GM12878 (cell line): Measurements from ENCODE around the gene POF1B. TPM values are rescaled to one million over a fixed set of nuclear protein-coding genes. Genes with fewer than 3 reads are reported as not detected.

Source experiments
- ATAC-seq: fragments of 200-7000 bp; cut with Tn5 transposase; 3 replicates; pipeline ENCODE4 v1.9.1; 2020; ENCODE audit warnings: mild to moderate bottlenecking, moderate library complexity
- BruUV-seq: library from RNA; stranded (reverse); fragments of 400-500 nt; replicated peaks from 2 replicates; lab custom pipeline; 2021; lab: Mats Ljungman, UMichigan
- CTCF ChIA-PET: fragments of 300-600 bp; sonication (Branson Sonifier 250); formaldehyde crosslinking; extraction: SDS; loops from one replicate; lab custom pipeline; 2021; ENCODE audit warnings: inconsistent platforms; lab: Yijun Ruan, JAX
- POLR2A ChIA-PET: fragments of 350-600 bp; formaldehyde crosslinking; extraction: SDS; loops from one replicate; lab custom pipeline; 2021; ENCODE audit warnings: inconsistent platforms; lab: Charles Lee
- RAD21 ChIA-PET: fragments of 300-600 bp; sonication (Branson Sonifier 250); formaldehyde crosslinking; loops from one replicate; lab custom pipeline; 2023; ENCODE audit warnings: antibody characterized with exemption; ENCODE audit not compliant: unreplicated experiment; lab: Charles Lee
- SMC1A ChIA-PET: fragments of 300-600 bp; sonication (Branson Sonifier 250); formaldehyde crosslinking; loops from one replicate; lab custom pipeline; 2023; ENCODE audit not compliant: unreplicated experiment, uncharacterized antibody; lab: Charles Lee
- DNase-seq: peaks from one replicate; pipeline ENCODE4 v3.0.0-alpha.2; 2011; ENCODE audit warnings: low read depth, low spot score
- FAIRE-seq: peaks from 3 replicates; lab custom pipeline; 2011; peaks lifted over from hg19 to GRCh38; lab: Jason Lieb, UNC
- H2AFZ ChIP-seq: 2 replicates; pipeline ENCODE4 v1.6.0; 2011; ENCODE audit warnings: low read depth, low read length, control low read depth; ENCODE audit not compliant: control insufficient read depth
- H3K27ac ChIP-seq: 2 replicates; pipeline ENCODE4 v1.5.1; 2011; ENCODE audit warnings: control low read depth; ENCODE audit not compliant: control insufficient read depth, insufficient read depth
- H3K27me3 ChIP-seq, 2 experiments: replicated peaks in 1 of 2; 2 replicates each; pipeline versions ENCODE4 v1.6.0 to v1.6.1; 2011; ENCODE audit warnings: low read length in 1 of 2; ENCODE audit not compliant: control insufficient read depth in 2 of 2, insufficient read depth in 2 of 2
- H3K36me3 ChIP-seq, 2 experiments: 2 replicates each; pipeline ENCODE4 v1.5.1; 2011; ENCODE audit warnings: low read length in 1 of 2; ENCODE audit not compliant: control insufficient read depth in 2 of 2, insufficient read depth in 2 of 2
- H3K4me1 ChIP-seq: 2 replicates; pipeline ENCODE4 v1.6.1; 2011; ENCODE audit warnings: mild to moderate bottlenecking, low read length, moderate library complexity, mixed read lengths; ENCODE audit not compliant: control insufficient read depth, insufficient read depth
- H3K4me2 ChIP-seq: 2 replicates; pipeline ENCODE4 v1.6.0; 2011; ENCODE audit warnings: control low read depth; ENCODE audit not compliant: control insufficient read depth, insufficient read depth
- H3K4me3 ChIP-seq: fragments of 200-600 bp; sonication (generic); 2 replicates; pipeline ENCODE4 v1.5.1; 2016
- H3K79me2 ChIP-seq: 2 replicates; pipeline ENCODE4 v1.6.0; 2011; ENCODE audit warnings: low read length; ENCODE audit not compliant: control insufficient read depth, insufficient read depth
- H3K9ac ChIP-seq: 2 replicates; pipeline ENCODE4 v1.8.0; 2011; ENCODE audit warnings: low read length, control low read depth, mixed read lengths; ENCODE audit not compliant: control insufficient read depth, insufficient read depth
- H3K9me3 ChIP-seq: replicated peaks from 3 replicates; pipeline ENCODE4 v1.5.1; 2011; ENCODE audit warnings: mild to moderate bottlenecking, low read length; ENCODE audit not compliant: control insufficient read depth, insufficient read depth
- H4K20me1 ChIP-seq: 2 replicates; pipeline ENCODE4 v1.6.0; 2011; ENCODE audit not compliant: control insufficient read depth, insufficient read depth
- EED ChIP-seq: sonication (generic); IDR thresholded peaks from 2 replicates; pipeline ENCODE4 v1.6.1; 2016; ENCODE audit warnings: antibody characterized with exemption, low read depth
- HCFC1 ChIP-seq: fragments of 150-350 bp; IDR thresholded peaks from 2 replicates; pipeline ENCODE4 v1.6.1; 2014; ENCODE audit warnings: low read length
- MAX ChIP-seq: IDR thresholded peaks from 2 replicates; pipeline ENCODE4 v1.6.1; 2012; ENCODE audit warnings: low read depth, low read length, improper control_type of control experiment
- MTA3 ChIP-seq: IDR thresholded peaks from 2 replicates; pipeline ENCODE4 v1.6.1; 2012; ENCODE audit warnings: low read length, inconsistent platforms, borderline replicate concordance
- NBN ChIP-seq: fragments of 450-650 bp; IDR thresholded peaks from 2 replicates; pipeline ENCODE4 v1.6.1; 2016
- PAX8 ChIP-seq: fragments of 450-650 bp; IDR thresholded peaks from 2 replicates; pipeline ENCODE4 v1.6.1; 2017; ENCODE audit warnings: mild to moderate bottlenecking, moderate library complexity
- RAD21 ChIP-seq: IDR thresholded peaks from 2 replicates; pipeline ENCODE4 v1.6.1; 2011; ENCODE audit warnings: mild to moderate bottlenecking, low read depth, low read length, moderate library complexity; ENCODE audit not compliant: insufficient read depth
- RAD51 ChIP-seq: fragments of 450-650 bp; IDR thresholded peaks from 2 replicates; pipeline ENCODE4 v1.6.1; 2016; ENCODE audit warnings: moderate library complexity, mild to moderate bottlenecking, inconsistent platforms
- WGBS: methylation state at CpG from one replicate; pipeline ENCODE4 v1.1.6; 2016; ENCODE audit warnings: low lambda C conversion rate; ENCODE audit not compliant: insufficient replicate concordance, insufficient coverage; ENCODE audit errors: missing lambda C conversion rate; 5-methylcytosine and 5-hydroxymethylcytosine counted together
- in situ Hi-C: fragments of 300-500 bp; cut with MboI; formaldehyde crosslinking; loops from 9 replicates; pipeline ENCODE4 v1.14.3; 2018; ENCODE audit warnings: mixed read lengths
- intact Hi-C: fragments of 100-400 bp; cut with micrococcal nuclease; formaldehyde crosslinking; loops from one replicate; pipeline ENCODE4 v1.14.2; 2022; ENCODE audit not compliant: unreplicated experiment
- polyA plus RNA-seq, 11 experiments: library from polyadenylated mRNA; depleted of rRNA in 4 of 11; unstranded in 6 of 11; stranded (reverse) in 5 of 11; fragments of >200 nt; fragmentation: Nextera tagmentation in 4 of 11; fragmentation: Illumina TruSeq in 1 of 11; extraction: Ambion mirVana in 4 of 11; extraction: Trizol in 1 of 11; gene quantifications; 1 replicate in 1 of 11; 2 replicates in 10 of 11; pipeline versions ENCODE4 v1.2.1 to v1.2.3, GENCODE V29; 2011 to 2016; ENCODE audit warnings: inconsistent platforms in 2 of 11, missing spikeins in 2 of 11, low read depth in 1 of 11
- total RNA-seq, 4 experiments: library from RNA; depleted of rRNA in 3 of 4; stranded (reverse); fragments of >200 nt in 3 of 4; fragmentation: Illumina TruSeq in 1 of 4; extraction: Trizol in 1 of 4; gene quantifications; 2 replicates each; pipeline versions ENCODE4 v1.2.1 to v1.2.3, GENCODE V29; 2013 to 2021
- TF ChIP-seq, protein P1 (sequence below): fragments of 450-650 bp; formaldehyde crosslinking; IDR thresholded peaks from 2 replicates; pipeline ENCODE4 v1.4.0; 2022; ENCODE audit warnings: mild to moderate bottlenecking, moderate library complexity

Gene POF1B
- total and polyA plus RNA-seq, 10 of the 15 experiments (the other 5 are each of a cell fraction or from before 2014, with no cell fraction given) = 0.14 to 13.5 (median 0.99) TPM

DNA sequence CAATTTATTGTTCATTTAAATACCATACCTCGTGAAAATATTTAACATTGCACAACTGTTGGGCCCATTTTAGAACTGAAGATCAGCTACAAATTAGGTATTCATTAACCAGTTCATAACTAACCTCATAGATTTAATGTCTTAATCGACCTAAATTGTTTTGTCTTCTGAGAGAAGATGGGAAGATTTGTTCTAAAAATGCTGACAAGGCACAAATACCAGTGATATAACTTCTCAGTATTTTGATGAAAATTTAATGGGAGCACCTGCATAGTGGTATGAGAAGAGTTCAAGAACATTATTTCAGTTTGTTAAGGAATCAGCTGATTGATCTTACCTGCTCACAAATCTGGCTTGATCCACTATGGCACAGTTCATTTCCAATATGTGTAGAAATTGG is 33.9 kb downstream of the POF1B start:
- POLR2A ChIA-PET = no interaction called here
- 33% methylated on average over 2 of the region's 2 CpGs for WGBS
- in situ Hi-C loops = no loop called here
- SMC1A ChIA-PET = no interaction called here
- Histone ChIP-seq H3K79me2 (no peaks in the 10 kb centered on the region), H4K20me1 (no peaks in the 10 kb centered on the region), H3K36me3 (no peaks in the 10 kb centered on the region), H3K4me3 (no peak overlapping the region), H3K9me3 (no peaks in the 10 kb centered on the region), H3K4me1 (no peaks in the 10 kb centered on the region), H3K9ac (no peak overlapping the region), H2AFZ (no peak overlapping the region)
- FAIRE-seq (no peak), DNase-seq (no peak)
- RAD21 ChIA-PET = no interaction called here
- TF ChIP-seq RAD51 (no peak), PAX8 (no peak), RAD21 (no peak), MTA3 (no peak), NBN (no peak), HCFC1 (no peak), MAX (no peak), EED (no peak)
- TF ChIP-seq, protein P1, sequence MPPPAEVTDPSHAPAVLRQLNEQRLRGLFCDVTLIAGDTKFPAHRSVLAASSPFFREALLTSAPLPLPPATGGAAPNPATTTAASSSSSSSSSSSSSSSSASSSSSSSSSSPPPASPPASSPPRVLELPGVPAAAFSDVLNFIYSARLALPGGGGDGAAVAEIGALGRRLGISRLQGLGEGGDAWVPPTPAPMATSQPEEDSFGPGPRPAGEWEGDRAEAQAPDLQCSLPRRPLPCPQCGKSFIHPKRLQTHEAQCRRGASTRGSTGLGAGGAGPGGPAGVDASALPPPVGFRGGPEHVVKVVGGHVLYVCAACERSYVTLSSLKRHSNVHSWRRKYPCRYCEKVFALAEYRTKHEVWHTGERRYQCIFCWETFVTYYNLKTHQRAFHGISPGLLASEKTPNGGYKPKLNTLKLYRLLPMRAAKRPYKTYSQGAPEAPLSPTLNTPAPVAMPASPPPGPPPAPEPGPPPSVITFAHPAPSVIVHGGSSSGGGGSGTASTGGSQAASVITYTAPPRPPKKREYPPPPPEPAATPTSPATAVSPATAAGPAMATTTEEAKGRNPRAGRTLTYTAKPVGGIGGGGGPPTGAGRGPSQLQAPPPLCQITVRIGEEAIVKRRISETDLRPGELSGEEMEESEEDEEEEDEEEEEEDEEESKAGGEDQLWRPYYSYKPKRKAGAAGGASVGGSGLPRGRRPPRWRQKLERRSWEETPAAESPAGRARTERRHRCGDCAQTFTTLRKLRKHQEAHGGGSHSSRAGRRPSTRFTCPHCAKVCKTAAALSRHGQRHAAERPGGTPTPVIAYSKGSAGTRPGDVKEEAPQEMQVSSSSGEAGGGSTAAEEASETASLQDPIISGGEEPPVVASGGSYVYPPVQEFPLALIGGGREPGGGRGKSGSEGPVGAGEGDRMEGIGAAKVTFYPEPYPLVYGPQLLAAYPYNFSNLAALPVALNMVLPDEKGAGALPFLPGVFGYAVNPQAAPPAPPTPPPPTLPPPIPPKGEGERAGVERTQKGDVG (CRISPR knock-in tag) = no peak
- TF ChIP-seq, all 136 proteins: peak for 0
- CTCF ChIA-PET = no interaction called here
- no peaks in the 10 kb centered on the region for H3K27me3 ChIP-seq
- no peak for ATAC-seq
- BruUV-seq = no TSS peak
- no peak overlapping the region for H3K27ac ChIP-seq
- intact Hi-C loops = no loop called here
- no peak overlapping the region for H3K4me2 ChIP-seq
